Skeletal muscle tissue (tissue), 4 donors: ENCODE data around the gene FILIP1. TPM values are rescaled to one million over a fixed set of nuclear protein-coding genes. Genes with fewer than 3 reads are reported as not detected.

Experiments used
- H3K27ac ChIP-seq: one replicate; pipeline ENCODE4 v1.7.0; 2013; ENCODE audit warnings: mild to moderate bottlenecking, low read depth, low read length, inconsistent platforms
- H3K27me3 ChIP-seq, 3 donors: one replicate each; pipeline ENCODE4 v1.7.0; 2013; ENCODE audit warnings: low read length in 3 of 3; ENCODE audit not compliant: control insufficient read depth in 3 of 3, insufficient read depth in 3 of 3
- H3K36me3 ChIP-seq, 3 donors: one replicate each; pipeline ENCODE4 v1.7.0; 2013; ENCODE audit warnings: low read length in 3 of 3; ENCODE audit not compliant: control insufficient read depth in 3 of 3, insufficient read depth in 3 of 3
- H3K4me1 ChIP-seq, 3 donors: one replicate each; pipeline ENCODE4 v1.7.0; 2013; ENCODE audit warnings: low read length in 3 of 3, mild to moderate bottlenecking in 3 of 3; ENCODE audit not compliant: control insufficient read depth in 3 of 3, insufficient read depth in 3 of 3
- H3K4me3 ChIP-seq, 3 donors: one replicate each; pipeline ENCODE4 v1.7.0; 2013; ENCODE audit warnings: low read length in 3 of 3
- H3K9ac ChIP-seq, 3 donors: one replicate each; pipeline ENCODE4 v1.7.0; 2013; ENCODE audit warnings: low read length in 3 of 3, mild to moderate bottlenecking in 3 of 3, moderate library complexity in 2 of 3, low read depth in 1 of 3
- H3K9me3 ChIP-seq, 3 donors: one replicate each; pipeline ENCODE4 v1.7.0; 2013; ENCODE audit warnings: low read length in 3 of 3; ENCODE audit not compliant: control insufficient read depth in 3 of 3
- total RNA-seq: library from RNA; depleted of rRNA; stranded (reverse); fragments of >200 nt; gene quantifications from one replicate; pipeline ENCODE4 v1.2.3, GENCODE V29; 2014
- donor health status: Osteomylitis.

Gene FILIP1, protein sequence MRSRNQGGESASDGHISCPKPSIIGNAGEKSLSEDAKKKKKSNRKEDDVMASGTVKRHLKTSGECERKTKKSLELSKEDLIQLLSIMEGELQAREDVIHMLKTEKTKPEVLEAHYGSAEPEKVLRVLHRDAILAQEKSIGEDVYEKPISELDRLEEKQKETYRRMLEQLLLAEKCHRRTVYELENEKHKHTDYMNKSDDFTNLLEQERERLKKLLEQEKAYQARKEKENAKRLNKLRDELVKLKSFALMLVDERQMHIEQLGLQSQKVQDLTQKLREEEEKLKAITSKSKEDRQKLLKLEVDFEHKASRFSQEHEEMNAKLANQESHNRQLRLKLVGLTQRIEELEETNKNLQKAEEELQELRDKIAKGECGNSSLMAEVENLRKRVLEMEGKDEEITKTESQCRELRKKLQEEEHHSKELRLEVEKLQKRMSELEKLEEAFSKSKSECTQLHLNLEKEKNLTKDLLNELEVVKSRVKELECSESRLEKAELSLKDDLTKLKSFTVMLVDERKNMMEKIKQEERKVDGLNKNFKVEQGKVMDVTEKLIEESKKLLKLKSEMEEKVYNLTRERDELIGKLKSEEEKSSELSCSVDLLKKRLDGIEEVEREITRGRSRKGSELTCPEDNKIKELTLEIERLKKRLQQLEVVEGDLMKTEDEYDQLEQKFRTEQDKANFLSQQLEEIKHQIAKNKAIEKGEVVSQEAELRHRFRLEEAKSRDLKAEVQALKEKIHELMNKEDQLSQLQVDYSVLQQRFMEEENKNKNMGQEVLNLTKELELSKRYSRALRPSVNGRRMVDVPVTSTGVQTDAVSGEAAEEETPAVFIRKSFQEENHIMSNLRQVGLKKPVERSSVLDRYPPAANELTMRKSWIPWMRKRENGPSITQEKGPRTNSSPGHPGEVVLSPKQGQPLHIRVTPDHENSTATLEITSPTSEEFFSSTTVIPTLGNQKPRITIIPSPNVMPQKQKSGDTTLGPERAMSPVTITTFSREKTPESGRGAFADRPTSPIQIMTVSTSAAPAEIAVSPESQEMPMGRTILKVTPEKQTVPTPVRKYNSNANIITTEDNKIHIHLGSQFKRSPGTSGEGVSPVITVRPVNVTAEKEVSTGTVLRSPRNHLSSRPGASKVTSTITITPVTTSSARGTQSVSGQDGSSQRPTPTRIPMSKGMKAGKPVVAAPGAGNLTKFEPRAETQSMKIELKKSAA (N-terminal part only)
- 19.3 TPM for total RNA-seq

DNA sequence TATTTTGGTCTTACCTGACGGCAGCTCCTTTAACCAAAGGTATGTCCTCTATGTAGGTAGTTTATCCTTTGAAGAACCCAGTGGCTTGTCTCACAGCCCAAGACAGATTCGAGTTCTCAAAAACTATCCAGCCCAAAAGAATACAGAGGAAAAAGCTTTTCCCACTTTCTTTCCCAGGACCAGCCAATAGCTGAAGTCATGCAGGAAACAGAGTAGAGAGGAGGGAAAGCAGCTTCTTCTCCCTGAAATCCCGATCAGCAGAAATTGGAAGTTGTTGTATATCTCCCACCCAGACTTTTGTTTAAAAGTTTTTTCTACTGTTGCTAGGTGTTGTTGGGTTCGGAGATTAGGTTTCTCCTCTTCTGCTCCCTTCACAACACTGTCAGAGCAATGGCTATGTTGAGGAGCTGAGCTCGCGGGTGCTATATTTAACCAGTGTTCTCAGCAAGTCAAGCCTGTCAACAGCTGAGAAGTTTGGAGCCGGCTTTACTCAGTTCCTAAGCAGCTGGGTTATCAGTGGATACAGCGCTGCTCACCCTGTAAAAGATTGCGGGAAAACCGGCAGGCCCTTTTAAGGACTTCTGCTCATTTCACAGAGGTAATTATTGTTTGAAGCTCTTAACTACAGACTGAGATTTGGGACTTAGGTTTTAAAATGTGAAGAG, at the start of gene FILIP1:
FILIP1 (minus strand) TSS at position 401 of the 665 bp plus-strand sequence. CDS start 78,828 bp downstream, outside the sequence.
- Histone ChIP-seq H3K27ac (peak within 1 kb of the TSS; percentile 99), H3K27me3 (no peaks in the 10 kb centered on the region), H3K9me3 (no peaks in the 10 kb centered on the region), H3K36me3 (no peaks in the 10 kb centered on the region), H3K9ac (peak within 1 kb of the TSS; percentile 91 to 97 (median 93)), H3K4me1 (peaks cover 14 to 34% (median 14%) of the 10 kb centered on the region in 3 donors), H3K4me3 (peak within 1 kb of the TSS; percentile 64 to 97 (median 76))

DNA sequence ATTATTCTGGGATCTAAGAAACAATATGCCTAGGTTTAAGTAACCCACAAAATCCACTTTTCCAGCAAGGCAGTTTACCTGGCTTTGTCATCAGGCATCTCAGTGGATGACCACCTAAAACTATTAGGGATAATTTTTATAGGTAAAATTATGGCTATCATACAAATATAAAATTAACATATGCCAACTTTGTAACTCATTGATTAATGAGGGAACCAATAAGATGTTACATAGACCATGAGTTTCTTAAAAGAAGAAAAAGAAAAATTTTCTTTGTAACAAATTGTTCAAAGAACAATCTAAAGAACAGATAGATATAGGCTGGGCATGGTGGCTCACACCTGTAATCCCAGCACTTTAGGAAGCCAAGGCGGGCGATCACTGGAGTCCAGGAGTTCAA, 49.7 kb upstream of the FILIP1 start:
- Histone ChIP-seq H3K4me1 (no peaks in the 10 kb centered on the region), H3K27me3 (no peaks in the 10 kb centered on the region), H3K27ac (no peak overlapping the region), H3K36me3 (no peaks in the 10 kb centered on the region), H3K9ac (no peak overlapping the region), H3K4me3 (no peak overlapping the region), H3K9me3 (no peaks in the 10 kb centered on the region)

DNA sequence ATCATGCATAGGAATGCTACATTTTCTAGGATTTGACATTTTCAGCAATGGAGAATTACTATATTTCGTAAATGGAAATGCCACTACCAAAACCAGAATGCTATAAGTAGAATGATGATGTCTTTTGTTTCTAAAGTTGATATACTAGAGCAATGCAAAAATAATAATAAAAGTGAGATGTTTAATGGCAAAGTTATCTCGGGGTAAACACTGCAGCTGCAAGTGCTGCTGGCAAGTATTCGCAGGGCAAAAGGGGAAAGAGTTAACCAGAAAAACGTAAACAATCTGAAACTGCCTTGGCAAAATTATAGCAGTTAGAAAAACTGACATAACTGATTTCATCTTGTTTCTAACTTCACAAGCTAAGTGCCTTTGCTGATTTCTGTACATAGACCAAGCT, 45.5 kb upstream of the FILIP1 start:
- Histone ChIP-seq H3K27me3 (no peaks in the 10 kb centered on the region), H3K36me3 (no peaks in the 10 kb centered on the region), H3K9me3 (no peaks in the 10 kb centered on the region), H3K4me3 (no peak overlapping the region), H3K4me1 (no peaks in the 10 kb centered on the region), H3K27ac (no peak overlapping the region), H3K9ac (no peak overlapping the region)

DNA sequence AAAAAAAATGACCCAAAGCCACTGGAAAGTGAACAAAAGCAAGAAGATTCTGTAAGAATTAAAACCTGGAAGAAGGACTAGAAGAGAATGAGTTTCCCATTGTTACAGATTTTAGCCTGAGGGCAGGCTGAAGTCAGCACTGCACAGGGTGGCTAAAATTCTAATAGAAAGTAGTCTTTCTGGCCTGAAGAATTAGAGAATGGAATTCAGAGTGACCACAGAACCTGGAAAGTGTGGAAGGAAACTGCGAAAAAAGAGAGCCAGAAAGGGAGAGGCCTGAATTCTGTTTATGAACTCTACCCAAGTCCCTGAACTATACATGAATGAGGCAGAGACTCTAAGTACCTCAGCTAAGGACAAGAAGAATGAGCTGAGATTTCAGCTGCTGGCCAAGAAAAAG, 38.9 kb upstream of the FILIP1 start:
- Histone ChIP-seq H3K27me3 (no peaks in the 10 kb centered on the region), H3K9ac (no peak overlapping the region), H3K27ac (no peak overlapping the region), H3K4me1 (no peaks in the 10 kb centered on the region), H3K9me3 (no peaks in the 10 kb centered on the region), H3K36me3 (no peaks in the 10 kb centered on the region), H3K4me3 (no peak overlapping the region)

DNA sequence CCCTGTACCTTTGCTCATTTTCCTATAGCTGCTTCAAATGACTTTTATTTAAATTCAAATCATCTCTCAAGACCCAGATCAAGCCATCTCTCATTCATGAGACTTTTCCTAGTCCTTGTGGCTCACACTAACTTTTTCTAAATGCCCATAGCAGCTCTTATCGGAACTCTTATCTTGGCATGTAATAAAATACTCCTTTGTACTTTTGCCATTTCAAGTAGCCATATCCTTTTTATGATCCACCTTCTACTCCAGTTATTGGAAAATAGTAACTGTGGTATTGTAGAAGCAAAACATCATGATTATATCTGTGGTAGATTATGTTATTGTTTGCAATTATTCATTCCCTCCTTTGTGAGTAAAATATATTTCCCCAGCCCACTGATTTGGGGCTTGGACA, 37.6 kb upstream of the FILIP1 start:
- Histone ChIP-seq H3K36me3 (no peaks in the 10 kb centered on the region), H3K4me3 (no peak overlapping the region), H3K27ac (no peak overlapping the region), H3K9ac (no peak overlapping the region), H3K27me3 (no peaks in the 10 kb centered on the region), H3K4me1 (no peaks in the 10 kb centered on the region), H3K9me3 (no peaks in the 10 kb centered on the region)

DNA sequence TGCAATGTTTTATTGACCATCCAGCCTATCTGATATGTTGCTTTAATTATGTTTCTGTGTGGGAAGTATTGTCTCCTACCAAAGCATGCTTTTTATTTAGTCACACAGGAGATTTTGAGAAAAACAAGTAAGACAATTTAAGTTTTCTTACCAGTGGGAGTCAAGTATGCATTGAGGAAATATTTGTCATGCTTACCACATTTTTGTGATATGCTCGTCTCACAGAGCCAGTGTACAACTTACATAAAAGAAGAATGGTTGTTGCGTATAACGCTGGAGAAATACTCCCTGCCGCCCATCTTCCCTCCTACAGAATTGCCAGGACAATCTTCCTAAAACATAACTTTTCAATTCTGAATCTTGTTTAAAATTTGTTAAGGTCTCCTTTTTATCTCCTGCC, 37.1 kb upstream of the FILIP1 start:
- no peak overlapping the region for H3K9ac ChIP-seq
- no peak overlapping the region for H3K27ac ChIP-seq
- no peak overlapping the region for H3K4me3 ChIP-seq
- H3K4me1 ChIP-seq, result no peaks in the 10 kb centered on the region
- no peaks in the 10 kb centered on the region for H3K27me3 ChIP-seq
- no peaks in the 10 kb centered on the region for H3K9me3 ChIP-seq
- H3K36me3 ChIP-seq, result no peaks in the 10 kb centered on the region

DNA sequence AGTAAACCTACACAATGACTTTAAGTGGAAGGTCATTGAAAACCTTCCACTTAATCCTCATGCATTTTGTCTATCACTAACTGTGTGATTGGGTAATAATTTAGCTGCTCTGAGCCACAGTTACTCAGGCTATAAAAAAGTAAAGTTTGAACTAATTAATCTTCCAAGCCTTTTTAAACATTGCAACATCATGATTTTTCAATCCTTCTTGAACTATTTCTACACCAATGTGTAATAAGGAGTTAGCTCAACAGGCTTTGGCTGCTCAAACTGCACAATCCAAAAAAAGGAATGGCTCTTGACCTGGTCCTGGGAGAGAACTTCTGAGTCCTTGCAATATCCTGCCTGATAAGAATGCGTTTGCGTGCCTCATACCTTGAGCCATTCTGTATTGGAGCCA, 34.8 kb upstream of the FILIP1 start:
- H3K27me3 ChIP-seq, result no peaks in the 10 kb centered on the region
- peaks cover 0 to 2% (median 0%) of the 10 kb centered on the region in 3 donors for H3K4me1 ChIP-seq
- H3K9ac ChIP-seq, result no peak overlapping the region
- no peaks in the 10 kb centered on the region for H3K9me3 ChIP-seq
- no peak overlapping the region for H3K27ac ChIP-seq
- no peak overlapping the region for H3K4me3 ChIP-seq
- no peaks in the 10 kb centered on the region for H3K36me3 ChIP-seq

DNA sequence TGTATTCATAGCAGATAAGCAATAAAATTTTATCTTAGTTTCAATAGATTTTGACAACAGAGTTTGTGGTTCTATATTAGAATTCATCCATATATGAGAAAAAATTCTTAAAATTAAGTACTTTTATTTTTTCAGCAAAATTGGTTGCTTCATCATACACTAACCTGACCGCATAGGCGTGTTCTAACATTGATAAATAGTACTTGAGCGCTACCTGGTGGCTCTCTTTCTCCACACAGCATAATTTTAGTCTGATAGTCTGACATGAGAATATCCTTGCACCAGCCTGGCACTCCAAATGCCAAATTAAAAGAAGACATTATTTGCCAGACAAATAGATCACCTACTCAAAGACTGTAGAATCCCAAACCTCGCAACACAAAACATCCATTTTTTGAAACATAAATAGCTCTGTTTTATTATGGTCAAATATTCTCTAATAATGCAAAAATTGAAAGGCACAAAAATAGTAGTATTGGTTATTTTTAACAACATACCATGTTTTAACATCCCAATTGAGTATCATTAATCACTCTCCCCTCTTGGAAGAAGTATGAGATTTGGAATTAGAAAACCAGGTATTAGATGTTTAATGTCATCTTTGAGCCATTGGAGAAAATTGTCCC, 33.0 kb upstream of the FILIP1 start:
- Histone ChIP-seq H3K27me3 (no peaks in the 10 kb centered on the region), H3K27ac (no peak overlapping the region), H3K4me3 (no peak overlapping the region)

DNA sequence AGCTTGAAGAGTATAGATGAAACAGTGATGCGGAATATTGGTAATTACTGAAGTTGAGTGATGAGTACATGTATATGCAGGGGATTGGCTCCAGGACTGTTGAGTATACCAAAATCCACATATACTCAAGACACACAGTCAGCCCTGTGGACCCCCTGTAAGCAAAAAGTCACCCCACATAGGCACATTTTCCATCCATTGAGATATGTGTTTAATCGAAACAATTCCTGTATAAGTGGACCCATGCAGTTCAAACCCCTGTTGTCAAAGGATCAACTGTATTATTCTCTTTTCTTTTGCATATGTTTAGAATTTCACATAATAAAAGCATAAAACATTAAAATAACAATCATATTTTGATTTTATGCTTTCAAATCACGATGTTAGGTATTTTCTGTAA, 32.1 kb upstream of the FILIP1 start:
- Histone ChIP-seq H3K36me3 (no peaks in the 10 kb centered on the region), H3K27ac (no peak overlapping the region), H3K9me3 (no peaks in the 10 kb centered on the region), H3K27me3 (no peaks in the 10 kb centered on the region), H3K9ac (no peak overlapping the region), H3K4me3 (no peak overlapping the region), H3K4me1 (peaks cover 0 to 2% (median 0%) of the 10 kb centered on the region in 3 donors)

More for the DNA sequence above, 33.0 kb upstream of the FILIP1 start:
- no peak overlapping the region for H3K9ac ChIP-seq
- no peaks in the 10 kb centered on the region for H3K9me3 ChIP-seq
- peaks cover 0 to 2% (median 0%) of the 10 kb centered on the region in 3 donors for H3K4me1 ChIP-seq
- H3K36me3 ChIP-seq, result no peaks in the 10 kb centered on the region
